Measurements from ENCODE around the gene MTRR.

The MTRR gene

DNA sequence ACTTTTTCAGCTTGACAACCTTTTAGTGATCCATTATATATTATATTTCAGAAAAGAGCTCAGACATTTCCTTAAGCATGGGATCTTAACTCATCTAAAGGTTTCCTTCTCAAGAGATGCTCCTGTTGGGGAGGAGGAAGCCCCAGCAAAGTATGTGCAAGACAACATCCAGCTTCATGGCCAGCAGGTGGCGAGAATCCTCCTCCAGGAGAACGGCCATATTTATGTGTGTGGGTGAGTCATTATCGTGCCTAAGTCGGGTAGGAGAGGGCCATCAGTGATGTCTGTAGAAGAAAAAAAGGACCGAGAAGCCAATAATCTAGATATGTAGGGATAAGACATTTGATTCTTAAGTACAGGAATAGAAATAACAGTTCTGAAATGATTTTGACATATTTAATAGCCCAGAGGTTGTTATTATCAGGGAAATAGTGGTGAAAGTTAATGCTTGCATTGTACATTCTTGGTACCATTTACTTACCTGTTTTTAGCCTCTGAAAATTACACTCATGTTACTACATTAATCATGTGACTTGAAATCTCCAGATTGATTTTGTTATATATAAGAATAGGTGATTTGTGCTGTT, 28.2 kb downstream of the MTRR start:
- Histone ChIP-seq H3K79me2 (ENCODE audit: control insufficient read depth, insufficient read depth, low read length, poor library complexity) (no peaks in the 10 kb centered on the region), H3K4me1 (ENCODE audit: control insufficient read depth in 1 of 2, insufficient read depth in 2 of 2, low read length in 2 of 2) (no peaks in the 10 kb centered on the region), H4K91ac (ENCODE audit: low read depth, low read length) (no peak overlapping the region), H2BK12ac (ENCODE audit: low read length) (no peak overlapping the region), H4K8ac (ENCODE audit: low read depth, low read length) (no peak overlapping the region), H3K4me3 (ENCODE audit: low read depth, low read length) (no peak overlapping the region), H3K18ac (ENCODE audit: low read length) (no peak overlapping the region), H2BK5ac (ENCODE audit: low read depth, low read length, poor library complexity) (no peak overlapping the region), H3K9ac (ENCODE audit: low read length) (no peak overlapping the region), H3K4me2 (ENCODE audit: low read length) (no peak overlapping the region), H2BK120ac (ENCODE audit: insufficient read depth, low read length, poor library complexity) (no peak overlapping the region), H3K27ac (ENCODE audit: low read depth, low read length) (no peak overlapping the region), H3K36me3 (ENCODE audit: control insufficient read depth in 1 of 2, insufficient read depth in 2 of 2, low read length in 2 of 2) (peaks cover 15 to 28% of the 10 kb centered on the region in 2 experiments), H3K9me3 (ENCODE audit: insufficient read depth, low read depth, low read length) (no peaks in the 10 kb centered on the region), H3K23ac (ENCODE audit: low read length) (no peak overlapping the region), H3K4ac (ENCODE audit: low read depth, low read length) (no peak overlapping the region), H3K14ac (ENCODE audit: low read length) (no peak overlapping the region), H2AFZ (ENCODE audit: insufficient read depth, low read length, poor library complexity) (no peak overlapping the region), H3K79me1 (ENCODE audit: low read length) (no peaks in the 10 kb centered on the region), H4K12ac (ENCODE audit: low read depth, low read length) (no peak overlapping the region), H2AK5ac (ENCODE audit: low read length) (no peak overlapping the region), H3K27me3 (ENCODE audit: insufficient read depth, low read length) (no peaks in the 10 kb centered on the region)
- WGBS (ENCODE audit: extremely low coverage, insufficient coverage, insufficient read length): no CpG with 5 or more reads among the region's 5 CpGs
- peak; percentile 11 to 27 for DNase-seq

DNA sequence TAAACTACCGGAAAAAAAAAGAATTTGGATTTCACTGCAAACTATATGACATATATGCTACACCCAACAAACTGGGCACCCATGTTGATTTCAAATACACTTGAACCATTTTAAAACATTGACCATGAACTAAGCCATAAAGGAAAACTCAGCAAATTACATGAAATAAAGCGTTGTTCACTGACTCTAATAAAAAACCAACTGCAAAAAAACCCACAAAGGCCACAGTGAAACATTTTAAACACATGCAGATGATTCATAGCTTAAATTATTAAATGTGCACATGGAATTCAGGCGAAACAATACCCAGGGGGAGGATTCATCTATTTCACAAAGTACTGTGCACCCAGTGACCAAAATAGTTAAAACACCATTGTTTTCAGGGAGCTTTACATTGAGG, 33.3 kb downstream of the MTRR start:
- Histone ChIP-seq H3K4ac (ENCODE audit: low read depth, low read length) (no peak overlapping the region), H2BK12ac (ENCODE audit: low read length) (no peak overlapping the region), H3K4me1 (ENCODE audit: control insufficient read depth in 1 of 2, insufficient read depth in 2 of 2, low read length in 2 of 2) (no peaks in the 10 kb centered on the region), H2BK5ac (ENCODE audit: low read depth, low read length, poor library complexity) (no peak overlapping the region), H4K12ac (ENCODE audit: low read depth, low read length) (no peak overlapping the region), H3K9ac (ENCODE audit: low read length) (no peak overlapping the region), H3K4me3 (ENCODE audit: low read depth, low read length) (no peak overlapping the region), H3K23ac (ENCODE audit: low read length) (no peak overlapping the region), H3K27ac (ENCODE audit: low read depth, low read length) (no peak overlapping the region), H2AK5ac (ENCODE audit: low read length) (no peak overlapping the region), H3K14ac (ENCODE audit: low read length) (no peak overlapping the region), H3K36me3 (ENCODE audit: control insufficient read depth in 1 of 2, insufficient read depth in 2 of 2, low read length in 2 of 2) (peaks cover 8 to 20% of the 10 kb centered on the region in 2 experiments), H3K79me1 (ENCODE audit: low read length) (no peaks in the 10 kb centered on the region), H2BK120ac (ENCODE audit: insufficient read depth, low read length, poor library complexity) (no peak overlapping the region), H3K27me3 (ENCODE audit: insufficient read depth, low read length) (no peaks in the 10 kb centered on the region), H4K8ac (ENCODE audit: low read depth, low read length) (no peak overlapping the region), H3K18ac (ENCODE audit: low read length) (no peak overlapping the region), H3K4me2 (ENCODE audit: low read length) (no peak overlapping the region), H4K91ac (ENCODE audit: low read depth, low read length) (no peak overlapping the region), H2AFZ (ENCODE audit: insufficient read depth, low read length, poor library complexity) (no peak overlapping the region), H3K79me2 (ENCODE audit: control insufficient read depth, insufficient read depth, low read length, poor library complexity) (no peaks in the 10 kb centered on the region), H3K9me3 (ENCODE audit: insufficient read depth, low read depth, low read length) (no peaks in the 10 kb centered on the region)
- WGBS (ENCODE audit: extremely low coverage, insufficient coverage, insufficient read length): no CpG with 5 or more reads among the region's 3 CpGs
- DNase-seq: no peak

DNA sequence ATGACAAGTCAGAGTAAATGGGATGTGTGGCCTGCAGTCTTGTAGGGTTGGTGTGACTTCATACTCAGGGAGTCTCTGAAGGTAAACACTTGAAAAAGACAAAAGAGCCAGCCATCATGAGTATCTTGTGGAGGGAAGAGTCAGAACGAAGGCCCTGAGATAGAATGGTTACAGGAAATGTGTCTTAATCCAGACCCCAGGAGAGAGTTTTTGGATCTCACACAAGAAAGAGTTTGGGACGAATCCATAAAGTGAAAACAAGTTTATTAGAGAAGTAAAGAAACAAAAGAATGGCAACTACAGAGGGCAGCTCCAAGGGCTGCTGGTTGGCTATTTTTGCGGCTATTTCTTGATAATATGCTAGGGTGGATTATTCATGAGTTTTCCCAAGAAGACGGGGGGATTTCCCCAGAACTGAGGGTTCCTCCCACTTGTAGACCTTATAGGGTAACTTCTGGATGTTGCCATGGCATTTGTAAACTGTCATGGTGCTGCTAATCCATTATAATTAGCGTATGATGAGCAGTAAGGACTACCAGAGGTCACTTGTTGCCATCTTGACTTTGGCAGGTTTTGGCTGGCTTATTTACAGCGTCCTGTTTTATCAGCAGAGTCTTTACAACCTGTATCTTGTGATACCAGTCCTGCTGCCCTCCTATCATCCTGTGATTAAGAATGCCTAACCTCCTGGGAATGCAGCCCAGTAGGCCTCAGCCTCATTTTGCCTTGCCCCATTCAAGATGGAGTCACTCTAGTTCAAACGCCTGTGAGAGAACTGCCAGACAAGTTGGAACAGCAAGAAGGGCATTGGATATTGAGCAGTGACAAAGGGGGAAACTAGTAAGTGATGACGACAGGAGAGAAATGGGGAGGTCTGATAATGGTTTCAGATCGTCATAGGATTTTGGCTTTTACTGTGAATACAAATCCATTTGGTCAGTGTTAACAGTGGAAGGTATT, 34.0 kb downstream of the MTRR start:
- Histone ChIP-seq H3K9me3 (ENCODE audit: insufficient read depth, low read depth, low read length) (no peaks in the 10 kb centered on the region), H2BK12ac (ENCODE audit: low read length) (no peak overlapping the region), H3K23ac (ENCODE audit: low read length) (no peak overlapping the region), H4K91ac (ENCODE audit: low read depth, low read length) (no peak overlapping the region), H2BK5ac (ENCODE audit: low read depth, low read length, poor library complexity) (no peak overlapping the region), H2AFZ (ENCODE audit: insufficient read depth, low read length, poor library complexity) (no peak overlapping the region), H4K8ac (ENCODE audit: low read depth, low read length) (no peak overlapping the region), H3K9ac (ENCODE audit: low read length) (no peak overlapping the region), H3K79me1 (ENCODE audit: low read length) (no peaks in the 10 kb centered on the region), H3K14ac (ENCODE audit: low read length) (no peak overlapping the region), H3K79me2 (ENCODE audit: control insufficient read depth, insufficient read depth, low read length, poor library complexity) (no peaks in the 10 kb centered on the region), H2AK5ac (ENCODE audit: low read length) (no peak overlapping the region), H3K27ac (ENCODE audit: low read depth, low read length) (no peak overlapping the region), H2BK120ac (ENCODE audit: insufficient read depth, low read length, poor library complexity) (no peak overlapping the region), H3K4me1 (ENCODE audit: control insufficient read depth in 1 of 2, insufficient read depth in 2 of 2, low read length in 2 of 2) (no peaks in the 10 kb centered on the region), H3K27me3 (ENCODE audit: insufficient read depth, low read length) (no peaks in the 10 kb centered on the region), H3K4me2 (ENCODE audit: low read length) (no peak overlapping the region), H3K4ac (ENCODE audit: low read depth, low read length) (no peak overlapping the region), H3K18ac (ENCODE audit: low read length) (no peak overlapping the region), H3K4me3 (ENCODE audit: low read depth, low read length) (no peak overlapping the region), H4K12ac (ENCODE audit: low read depth, low read length) (no peak overlapping the region), H3K36me3 (ENCODE audit: control insufficient read depth in 1 of 2, insufficient read depth in 2 of 2, low read length in 2 of 2) (peaks cover 8 to 20% of the 10 kb centered on the region in 2 experiments)
- no peak for DNase-seq
- no CpG with 5 or more reads among the region's 9 CpGs for WGBS (ENCODE audit: extremely low coverage, insufficient coverage, insufficient read length)

DNA sequence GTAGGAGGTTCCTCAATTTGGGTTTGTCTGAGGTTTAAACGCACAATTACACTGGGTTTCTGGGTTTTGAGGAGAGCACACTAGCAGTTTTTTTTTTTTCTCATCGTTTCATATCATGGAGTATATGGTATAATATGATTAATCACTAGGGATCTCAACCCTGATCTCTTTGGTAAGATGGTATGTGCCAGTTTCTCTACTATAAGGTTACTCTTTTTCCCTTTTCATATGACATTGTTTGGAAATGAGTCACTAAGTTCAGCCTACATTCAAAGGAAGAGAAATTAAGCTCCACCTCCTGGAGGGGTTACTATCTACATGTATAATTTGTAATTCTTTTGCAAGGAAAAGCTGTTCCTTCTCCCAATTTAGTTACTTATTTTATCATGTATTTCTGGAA, 35.2 kb downstream of the MTRR start:
- Histone ChIP-seq H3K4ac (ENCODE audit: low read depth, low read length) (no peak overlapping the region), H3K79me2 (ENCODE audit: control insufficient read depth, insufficient read depth, low read length, poor library complexity) (no peaks in the 10 kb centered on the region), H2BK12ac (ENCODE audit: low read length) (no peak overlapping the region), H3K4me2 (ENCODE audit: low read length) (no peak overlapping the region), H3K18ac (ENCODE audit: low read length) (no peak overlapping the region), H2AK5ac (ENCODE audit: low read length) (no peak overlapping the region), H2BK5ac (ENCODE audit: low read depth, low read length, poor library complexity) (no peak overlapping the region), H4K12ac (ENCODE audit: low read depth, low read length) (no peak overlapping the region), H2AFZ (ENCODE audit: insufficient read depth, low read length, poor library complexity) (no peak overlapping the region), H4K8ac (ENCODE audit: low read depth, low read length) (no peak overlapping the region), H3K9ac (ENCODE audit: low read length) (no peak overlapping the region), H3K9me3 (ENCODE audit: insufficient read depth, low read depth, low read length) (no peaks in the 10 kb centered on the region), H3K27ac (ENCODE audit: low read depth, low read length) (no peak overlapping the region), H3K4me3 (ENCODE audit: low read depth, low read length) (no peak overlapping the region), H3K14ac (ENCODE audit: low read length) (no peak overlapping the region), H3K4me1 (ENCODE audit: control insufficient read depth in 1 of 2, insufficient read depth in 2 of 2, low read length in 2 of 2) (no peaks in the 10 kb centered on the region), H3K79me1 (ENCODE audit: low read length) (no peaks in the 10 kb centered on the region), H2BK120ac (ENCODE audit: insufficient read depth, low read length, poor library complexity) (no peak overlapping the region), H3K36me3 (ENCODE audit: control insufficient read depth in 1 of 2, insufficient read depth in 2 of 2, low read length in 2 of 2) (peaks cover 4 to 11% of the 10 kb centered on the region in 2 experiments), H3K23ac (ENCODE audit: low read length) (no peak overlapping the region), H4K91ac (ENCODE audit: low read depth, low read length) (no peak overlapping the region), H3K27me3 (ENCODE audit: insufficient read depth, low read length) (no peaks in the 10 kb centered on the region)
- peak in 1 of 2 donors; percentile 2 for DNase-seq
- no CpG with 5 or more reads among the region's 2 CpGs for WGBS (ENCODE audit: extremely low coverage, insufficient coverage, insufficient read length)
